HG03442 (cell line): ENCODE measurements around the gene IFT122.
"Not testable (repeated sequence)": the region's sequence is repeated elsewhere in the genome, so short reads cannot be mapped to it uniquely, and the experiment has no call there.

ENCODE experiments used
- ATAC-seq: cut with Tn5 transposase; IDR thresholded peaks from one replicate; pipeline ENCODE4 v1.9.1; 2021; ENCODE audit warnings: mild to moderate bottlenecking, moderate library complexity; ENCODE audit not compliant: unreplicated experiment

The IFT122 gene

GRCh38 chr3:129463716-129464115, 23.7 kb downstream of the IFT122 start:
- ATAC-seq, result no peak

- ATAC-seq, result no peak
Observed at GRCh38 chr3:129467932-129468331, 27.9 kb downstream of the IFT122 start.

- no peak for ATAC-seq
Observed at GRCh38 chr3:129469026-129469425, 29.0 kb downstream of the IFT122 start.

GRCh38 chr3:129470861-129471260, 30.8 kb downstream of the IFT122 start:
- no peak for ATAC-seq

GRCh38 chr3:129473067-129473768, 33.2 kb downstream of the IFT122 start:
- ATAC-seq, result no peak

GRCh38 chr3:129473769-129474152, 33.7 kb downstream of the IFT122 start:
- no peak for ATAC-seq

GRCh38 chr3:129474984-129475804, 35.2 kb downstream of the IFT122 start:
- no peak for ATAC-seq

- ATAC-seq, result no peak
Observed at GRCh38 chr3:129475863-129476262, 35.8 kb downstream of the IFT122 start.

GRCh38 chr3:129476586-129476985, 36.6 kb downstream of the IFT122 start:
- ATAC-seq, result no peak

- ATAC-seq, result not testable (repeated sequence)
Observed at GRCh38 chr3:129481225-129481765, 41.3 kb downstream of the IFT122 start.

- ATAC-seq, result no peak
Observed at GRCh38 chr3:129481766-129482332, 41.8 kb downstream of the IFT122 start.

- no peak for ATAC-seq
Observed at GRCh38 chr3:129482721-129483120, 42.7 kb downstream of the IFT122 start.

- ATAC-seq, result no peak
Observed at GRCh38 chr3:129483870-129484269, 43.8 kb downstream of the IFT122 start.

- not testable (repeated sequence) for ATAC-seq
Observed at GRCh38 chr3:129485146-129485545, 45.1 kb downstream of the IFT122 start.

- no peak for ATAC-seq
Observed at GRCh38 chr3:129485721-129486663, 46.0 kb downstream of the IFT122 start.

- ATAC-seq, result no peak
Observed at GRCh38 chr3:129486664-129487035, 46.6 kb downstream of the IFT122 start.

- ATAC-seq, result no peak
Observed at GRCh38 chr3:129487183-129487867, 47.3 kb downstream of the IFT122 start.

GRCh38 chr3:129487868-129488335, 47.9 kb downstream of the IFT122 start:
- not testable (repeated sequence) for ATAC-seq

- not testable (repeated sequence) for ATAC-seq
Observed at GRCh38 chr3:129489258-129489657, 49.2 kb downstream of the IFT122 start.

- peak; percentile 67 for ATAC-seq
Observed at GRCh38 chr3:129490273-129490675, 50.2 kb downstream of the IFT122 start.
